Stimulated activated CD4-positive, alpha-beta T cell treated with anti-CD3 and anti-CD28 coated beads, Interleukin-1b, Interleukin-23, amount 100 ng/mL, for 4 hours (primary cell): Measurements from ENCODE around the gene ZBTB17.
A peak's percentile ranks its signal among the peaks of the same experiment; 100 is the strongest.
"Not testable (repeated sequence)": the region's sequence is repeated elsewhere in the genome, so short reads cannot be mapped to it uniquely, and the experiment has no call there.

Experiments
- DNase-seq, 2 donors: peaks; one replicate each; pipeline ENCODE4 v3.0.0-alpha.2; 2020; ENCODE audit warnings: low read depth in 2 of 2

Gene ZBTB17

DNA sequence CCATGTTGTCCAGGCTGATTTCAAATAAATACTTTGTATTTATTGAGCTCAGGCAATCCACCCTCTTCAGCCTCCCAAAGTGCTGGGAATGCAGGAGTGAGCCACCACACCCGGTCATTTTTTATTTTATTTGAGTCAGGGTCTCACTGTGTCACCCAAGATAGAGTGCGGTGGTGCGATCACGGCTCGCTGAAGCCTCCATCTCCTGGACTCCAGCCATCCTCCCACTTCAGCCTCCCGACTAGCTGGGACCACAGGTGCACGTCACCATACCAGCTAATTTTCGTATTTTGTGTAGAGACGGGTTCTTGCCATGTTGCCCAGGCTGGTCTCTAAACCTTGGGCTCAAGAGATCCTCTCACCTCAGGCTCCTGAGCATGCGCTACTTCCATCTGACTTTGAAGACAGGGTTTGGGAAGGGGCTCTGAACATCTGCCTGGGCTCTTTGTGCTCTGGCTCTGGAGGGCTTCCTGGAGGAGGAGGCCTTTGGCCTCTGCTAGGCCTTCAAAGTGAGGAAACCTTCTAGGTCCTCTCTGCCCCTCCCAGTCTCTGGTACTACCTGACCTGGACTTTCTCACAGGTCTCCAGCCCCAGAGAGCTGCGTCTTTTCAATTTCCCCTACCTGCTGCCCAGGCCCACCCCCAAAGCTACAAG lies 36.2 kb upstream of the ZBTB17 start:
- DNase-seq: no peak

DNA sequence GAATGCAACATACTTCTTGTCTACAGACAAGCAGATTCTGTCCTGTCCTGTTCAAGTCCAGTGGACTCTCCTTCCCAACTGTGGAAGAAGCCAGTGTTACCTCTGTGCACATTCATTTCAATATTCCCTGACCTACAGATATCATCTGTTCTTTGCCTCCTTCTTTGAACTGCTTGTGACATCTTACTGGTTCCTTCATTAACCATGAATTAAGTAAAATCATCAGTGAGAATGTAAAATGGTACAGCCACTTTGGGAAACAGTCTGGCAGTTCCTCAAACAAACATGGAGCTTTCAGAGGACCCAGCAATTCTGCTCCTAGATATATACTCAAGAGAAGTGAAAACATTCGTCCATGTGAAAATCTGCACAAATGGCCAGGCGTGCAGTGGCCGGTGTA lies 34.9 kb upstream of the ZBTB17 start:
- no peak for DNase-seq

DNA sequence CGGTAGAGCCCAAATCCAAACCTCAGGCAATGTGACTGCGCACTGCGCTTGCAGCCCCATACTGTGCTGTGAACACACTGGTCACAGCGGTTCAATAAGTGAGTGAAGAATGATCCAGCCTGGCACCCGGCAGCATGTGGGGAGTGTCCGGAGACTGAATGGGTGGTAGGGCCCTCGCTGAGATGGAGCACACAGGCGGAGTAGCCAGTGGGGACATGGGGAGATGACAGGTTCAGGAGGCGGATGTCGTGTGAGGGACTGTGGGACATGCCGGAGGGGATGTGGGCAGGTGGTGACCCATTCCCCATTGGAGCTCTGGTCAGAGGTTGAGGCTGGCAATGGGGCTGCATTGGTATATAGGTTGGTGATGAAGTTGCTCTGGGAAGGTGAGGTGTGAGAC lies 33.8 kb upstream of the ZBTB17 start:
- no peak for DNase-seq

DNA sequence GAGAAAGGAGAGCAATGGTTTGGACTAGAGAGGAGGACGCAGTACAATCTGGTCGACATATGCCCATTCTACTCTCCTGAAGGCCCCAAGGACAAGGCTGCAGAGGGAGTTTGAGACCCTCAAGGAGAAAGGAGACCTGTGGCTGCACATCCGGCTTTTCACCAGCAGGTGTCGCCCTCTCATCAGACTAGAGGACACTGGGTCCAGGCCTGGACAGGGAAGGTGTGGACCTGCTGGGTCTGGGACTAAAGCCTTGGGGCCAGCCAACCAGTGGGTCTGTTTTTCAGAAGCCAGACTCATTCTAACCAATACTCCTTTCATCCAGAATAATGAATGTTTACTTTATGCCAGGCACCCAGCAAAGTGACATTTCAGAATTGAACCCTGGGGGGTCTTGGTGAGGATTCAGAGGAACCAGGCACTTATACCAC lies 33.1 kb upstream of the ZBTB17 start:
- peak; percentile 64 to 65 for DNase-seq

DNA sequence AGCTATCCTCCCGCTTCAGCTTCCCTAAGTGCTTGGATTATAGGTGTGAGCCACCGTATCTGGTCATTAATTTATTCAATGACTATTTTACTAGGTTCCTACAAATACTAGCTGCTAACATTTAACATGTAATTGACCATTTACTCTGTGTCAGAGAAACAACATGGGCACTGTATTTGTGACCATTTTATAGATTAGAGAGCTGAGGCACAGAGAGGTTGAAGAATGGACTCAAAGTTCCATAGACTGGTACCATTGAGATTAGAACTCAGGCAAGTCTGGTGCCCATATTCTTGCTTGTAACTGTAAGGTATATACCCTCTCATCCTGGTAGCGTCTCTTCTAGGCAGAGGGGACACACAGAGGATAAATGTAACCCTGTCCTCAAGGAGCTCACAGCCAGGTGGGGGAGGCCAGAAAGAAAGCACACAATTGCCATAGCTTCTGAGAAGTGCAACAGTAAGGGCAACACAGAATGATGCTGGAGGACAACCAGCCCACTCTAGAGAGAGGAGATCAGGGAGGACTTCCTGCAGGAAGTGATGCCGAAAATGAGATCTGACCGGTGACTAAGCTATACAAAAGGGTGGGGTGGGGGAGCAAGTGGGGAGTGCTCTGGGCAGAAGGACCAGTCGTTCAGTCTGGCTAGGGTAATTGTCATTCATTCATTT lies 31.9 kb upstream of the ZBTB17 start:
- DNase-seq: no peak

- DNase-seq: no peak
These were observed 30.9 kb upstream of the ZBTB17 start for GRCh38 chr1:16006552-16007485.

- no peak for DNase-seq
These were observed 30.1 kb upstream of the ZBTB17 start for GRCh38 chr1:16006010-16006409.

DNA sequence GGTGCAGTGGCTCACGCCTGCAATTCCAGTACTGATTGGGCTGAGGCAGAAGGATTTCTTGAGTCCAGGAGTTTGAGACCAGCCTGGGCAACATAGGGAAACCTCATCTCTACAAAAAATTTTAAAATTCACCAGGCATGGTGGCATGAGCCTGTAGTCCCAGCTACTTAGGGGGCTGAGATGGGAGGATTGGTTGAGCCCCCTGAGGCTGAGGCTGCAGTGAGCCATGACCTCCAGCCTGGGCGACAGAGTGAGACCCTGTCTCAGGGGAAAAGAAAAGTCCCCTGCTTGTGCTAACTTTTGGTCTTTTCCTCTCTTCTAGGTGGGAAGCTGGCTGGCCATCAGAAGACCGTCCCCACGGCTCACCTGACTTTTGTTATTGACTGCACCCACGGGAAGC lies 29.7 kb upstream of the ZBTB17 start:
- DNase-seq: no peak

DNA sequence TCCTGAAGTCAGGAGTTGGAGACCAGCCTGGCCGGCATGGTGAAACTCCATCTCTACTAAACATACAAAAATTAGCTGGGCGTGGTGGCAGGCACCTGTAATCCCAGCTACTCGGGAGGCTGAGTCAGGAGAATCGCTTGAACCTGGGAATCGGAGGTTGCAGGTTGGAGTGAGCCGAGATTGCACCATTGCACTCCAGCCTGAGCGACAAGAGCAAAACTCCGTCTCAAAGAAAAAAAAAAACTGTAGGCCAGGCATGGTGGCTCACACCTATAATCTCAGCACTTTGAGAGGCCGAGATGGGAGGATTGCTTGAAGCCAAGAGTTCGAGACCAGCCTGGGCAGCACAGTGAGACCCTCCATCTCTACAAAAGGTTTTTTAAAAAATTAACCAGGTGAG lies 25.4 kb upstream of the ZBTB17 start:
- not testable (repeated sequence) for DNase-seq

- DNase-seq: no peak
These were observed 23.0 kb upstream of the ZBTB17 start for GRCh38 chr1:15998929-15999328.

GRCh38 chr1:15997637-15998280 lies 21.9 kb upstream of the ZBTB17 start:
- no peak for DNase-seq

GRCh38 chr1:15997076-15997585 lies 21.2 kb upstream of the ZBTB17 start:
- no peak for DNase-seq

GRCh38 chr1:15994590-15995351 lies 18.9 kb upstream of the ZBTB17 start:
- DNase-seq: peak; percentile 26 to 39

- no peak for DNase-seq
These were observed 18.2 kb upstream of the ZBTB17 start for GRCh38 chr1:15994081-15994480.

GRCh38 chr1:15993666-15994065 lies 17.8 kb upstream of the ZBTB17 start:
- no peak for DNase-seq

GRCh38 chr1:15992582-15993500 lies 16.9 kb upstream of the ZBTB17 start:
- DNase-seq: no peak

DNA sequence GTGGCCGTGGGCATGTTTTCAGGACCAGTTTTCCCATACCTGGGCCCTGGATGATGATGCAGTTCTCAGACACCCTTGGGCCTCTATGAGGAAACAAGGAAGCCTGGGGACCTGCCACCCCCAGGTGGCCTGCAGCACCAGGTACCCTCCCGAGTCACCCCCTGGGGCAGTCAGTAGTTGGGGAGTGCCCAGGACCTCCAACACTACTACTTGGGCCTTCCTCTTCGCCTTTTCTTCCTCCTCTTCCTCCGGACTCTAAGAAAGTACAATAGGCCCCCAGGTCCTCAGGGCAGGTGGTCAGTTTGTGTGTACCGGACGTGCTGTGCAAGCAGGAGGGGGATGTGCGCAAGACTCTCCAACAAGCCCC lies 16.3 kb upstream of the ZBTB17 start:
- DNase-seq: no peak

DNA sequence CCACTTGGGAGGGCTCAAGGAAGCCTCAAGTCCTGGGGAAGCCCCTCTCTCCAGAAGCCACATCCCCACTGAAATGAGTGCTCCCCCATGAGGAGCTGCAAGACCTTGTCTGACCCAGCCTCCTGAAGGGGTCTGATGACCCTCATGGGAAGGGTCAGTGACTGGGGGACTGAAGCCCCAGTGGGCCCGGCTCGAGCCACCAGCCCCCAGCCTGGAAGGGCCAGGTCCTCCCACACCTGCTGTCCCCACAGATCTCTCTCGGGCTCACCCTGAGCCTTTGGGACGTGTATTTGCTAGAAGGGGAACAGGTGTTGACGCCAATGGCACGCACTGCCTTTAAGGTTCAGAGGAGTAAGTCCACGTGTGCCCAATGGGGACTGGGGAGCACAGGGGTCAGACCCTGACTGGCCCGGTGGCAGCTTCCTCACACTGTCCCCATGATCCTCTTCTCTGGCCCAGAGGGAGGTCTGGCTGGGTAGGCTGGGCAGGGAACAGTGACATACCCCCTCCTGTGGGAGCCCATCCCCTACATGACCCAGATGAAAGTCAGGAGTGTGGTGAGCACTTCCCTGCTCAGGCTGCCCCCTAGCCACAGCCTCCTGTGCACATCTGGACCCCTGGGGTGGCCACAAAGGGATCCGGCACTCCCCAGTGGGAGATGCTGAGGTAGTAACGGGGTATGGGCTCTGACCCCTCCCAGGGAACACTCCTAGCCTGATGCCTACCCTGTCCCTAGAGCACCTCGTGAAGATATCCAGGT lies 15.7 kb upstream of the ZBTB17 start:
- DNase-seq: no peak

DNA sequence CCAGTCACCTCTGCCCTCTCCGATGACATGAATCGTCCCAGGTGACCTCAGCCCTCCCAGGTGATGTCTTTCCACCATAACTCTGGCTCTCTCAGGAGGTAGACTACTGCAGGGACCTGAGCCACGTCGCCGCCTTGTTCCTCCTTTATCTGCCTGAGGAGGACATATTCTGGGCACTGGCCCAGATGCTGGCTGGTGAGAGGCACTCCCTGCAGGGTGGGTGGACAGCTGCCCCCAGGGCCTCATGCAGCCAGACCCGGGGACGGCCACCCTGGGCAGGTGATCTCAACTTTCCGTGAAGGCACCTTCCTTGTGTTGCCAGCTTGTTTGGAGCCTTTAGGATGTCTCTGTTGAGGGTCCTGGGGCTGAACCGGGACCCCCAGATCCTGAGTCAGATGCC lies 13.9 kb upstream of the ZBTB17 start:
- DNase-seq: no peak
